ENCODE data around the gene TMEM52.

DNA sequence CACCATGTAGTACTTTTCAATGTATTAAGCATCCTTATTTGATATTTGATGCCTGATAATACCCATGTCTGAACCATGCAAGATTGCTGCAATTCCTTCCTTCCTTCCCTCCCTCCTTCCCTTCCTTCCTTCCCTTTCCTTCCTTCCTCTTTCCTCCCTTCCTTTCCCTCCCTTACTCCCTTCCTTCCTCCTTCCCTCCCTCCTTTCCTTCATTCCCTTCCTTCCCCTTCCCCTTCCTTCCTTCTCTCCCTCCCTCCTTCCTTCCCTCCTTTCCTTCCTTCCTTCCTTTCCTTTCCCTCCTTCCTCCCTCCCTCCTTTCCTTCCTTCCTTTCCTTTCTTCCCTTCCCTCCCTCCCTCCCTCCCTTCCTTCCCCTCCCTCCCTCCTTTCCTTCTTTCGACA is 29.7 kb upstream of the TMEM52 start:
- TF ChIP-seq, protein P1, sequence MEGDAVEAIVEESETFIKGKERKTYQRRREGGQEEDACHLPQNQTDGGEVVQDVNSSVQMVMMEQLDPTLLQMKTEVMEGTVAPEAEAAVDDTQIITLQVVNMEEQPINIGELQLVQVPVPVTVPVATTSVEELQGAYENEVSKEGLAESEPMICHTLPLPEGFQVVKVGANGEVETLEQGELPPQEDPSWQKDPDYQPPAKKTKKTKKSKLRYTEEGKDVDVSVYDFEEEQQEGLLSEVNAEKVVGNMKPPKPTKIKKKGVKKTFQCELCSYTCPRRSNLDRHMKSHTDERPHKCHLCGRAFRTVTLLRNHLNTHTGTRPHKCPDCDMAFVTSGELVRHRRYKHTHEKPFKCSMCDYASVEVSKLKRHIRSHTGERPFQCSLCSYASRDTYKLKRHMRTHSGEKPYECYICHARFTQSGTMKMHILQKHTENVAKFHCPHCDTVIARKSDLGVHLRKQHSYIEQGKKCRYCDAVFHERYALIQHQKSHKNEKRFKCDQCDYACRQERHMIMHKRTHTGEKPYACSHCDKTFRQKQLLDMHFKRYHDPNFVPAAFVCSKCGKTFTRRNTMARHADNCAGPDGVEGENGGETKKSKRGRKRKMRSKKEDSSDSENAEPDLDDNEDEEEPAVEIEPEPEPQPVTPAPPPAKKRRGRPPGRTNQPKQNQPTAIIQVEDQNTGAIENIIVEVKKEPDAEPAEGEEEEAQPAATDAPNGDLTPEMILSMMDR (IDR thresholded peaks at IDR 0.05), result no peak
- no peak for TF ChIP-seq POLR2A (IDR thresholded peaks at IDR 0.05)
